Smooth muscle cell (in vitro differentiated cells): ENCODE measurements around the gene SIRPA. TPM values are rescaled to one million over a fixed set of nuclear protein-coding genes. Genes with fewer than 3 reads are reported as not detected.

ENCODE experiments used
- DNase-seq: peaks from one replicate; lab custom pipeline; 2025; ENCODE audit not compliant: unreplicated experiment; lab: John Stamatoyannopoulos, UW
- H2AFZ ChIP-seq: fragments of 200-600 bp; sonication (generic); 2 replicates; pipeline ENCODE4 v1.6.0; 2016; ENCODE audit warnings: antibody characterized with exemption, low read depth, mild to moderate bottlenecking
- H3F3A ChIP-seq: fragments of 200-600 bp; sonication (generic); 2 replicates; pipeline ENCODE4 v1.6.0; 2017; ENCODE audit warnings: antibody characterized with exemption, low read depth
- H3K27ac ChIP-seq: fragments of 200-600 bp; sonication (generic); 2 replicates; pipeline ENCODE4 v1.5.1; 2016; ENCODE audit warnings: low read depth, mild to moderate bottlenecking
- H3K27me3 ChIP-seq: fragments of 200-600 bp; sonication (generic); 2 replicates; pipeline ENCODE4 v1.6.1; 2016; ENCODE audit warnings: low read depth, mild to moderate bottlenecking
- H3K36me3 ChIP-seq: fragments of 200-600 bp; sonication (generic); 2 replicates; pipeline ENCODE4 v1.5.1; 2016; ENCODE audit warnings: low read depth
- H3K4me1 ChIP-seq: fragments of 200-600 bp; sonication (generic); 2 replicates; pipeline ENCODE4 v1.5.1; 2016; ENCODE audit warnings: low read depth
- H3K4me2 ChIP-seq: fragments of 200-600 bp; sonication (generic); 2 replicates; pipeline ENCODE4 v1.6.0; 2016; ENCODE audit warnings: mild to moderate bottlenecking
- H3K4me3 ChIP-seq: fragments of 200-600 bp; sonication (generic); 2 replicates; pipeline ENCODE4 v1.5.1; 2016; ENCODE audit warnings: mild to moderate bottlenecking
- H3K79me2 ChIP-seq: fragments of 200-600 bp; sonication (generic); 2 replicates; pipeline ENCODE4 v1.6.0; 2016; ENCODE audit warnings: low read depth, mild to moderate bottlenecking
- H3K9ac ChIP-seq: fragments of 200-600 bp; sonication (generic); 2 replicates; pipeline ENCODE4 v1.6.0; 2016; ENCODE audit warnings: low read depth
- H3K9me3 ChIP-seq: fragments of 200-600 bp; sonication (generic); replicated peaks from 2 replicates; pipeline ENCODE4 v1.5.1; 2016; ENCODE audit warnings: low read depth
- H4K20me1 ChIP-seq: fragments of 200-600 bp; sonication (generic); 2 replicates; pipeline ENCODE4 v1.6.0; 2016; ENCODE audit warnings: low read depth
- CTCF ChIP-seq: fragments of 200-600 bp; sonication (generic); IDR thresholded peaks from 2 replicates; pipeline ENCODE4 v1.5.1; 2017; ENCODE audit warnings: borderline replicate concordance, mild to moderate bottlenecking, antibody characterized with exemption; ENCODE audit not compliant: insufficient read depth, poor library complexity, severe bottlenecking
- WGBS: methylation state at CpG from one replicate; pipeline ENCODE4 v1.1.7; 2016; ENCODE audit warnings: low lambda C conversion rate; 5-methylcytosine and 5-hydroxymethylcytosine counted together
- polyA plus RNA-seq: library from polyadenylated mRNA; unstranded; fragments of >200 nt; fragmentation: Nextera tagmentation; extraction: Ambion mirVana; gene quantifications from 2 replicates; pipeline ENCODE4 v1.2.1, GENCODE V29; 2016
- total RNA-seq: library from RNA; depleted of rRNA; stranded (reverse); fragments of >200 nt; gene quantifications from 2 replicates; pipeline ENCODE4 v1.2.3, GENCODE V29; 2014

SIRPA gene
- total and polyA plus RNA-seq, 2 experiments from 2014 or later, result 8.3 to 14.5 TPM

DNA sequence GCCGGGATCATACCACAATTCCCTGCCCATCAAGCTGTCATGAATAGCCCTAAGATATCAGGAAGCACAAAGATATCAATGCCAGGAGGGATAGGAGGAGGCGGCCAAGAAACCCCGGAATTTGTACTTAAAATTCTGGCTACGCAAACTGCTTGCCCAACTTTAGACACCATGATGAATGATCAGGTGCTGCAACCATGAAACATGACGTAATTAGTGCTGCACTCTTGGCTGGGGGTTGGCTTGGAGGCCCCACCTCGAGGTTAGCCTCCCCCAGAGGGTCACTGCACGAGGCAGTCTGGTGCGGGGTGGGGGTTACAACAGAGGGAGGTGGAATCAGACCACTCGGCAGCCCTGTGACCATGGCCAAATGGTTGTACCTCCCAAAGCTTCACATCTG lies 8.9 kb downstream of the SIRPA start:
- Histone ChIP-seq H4K20me1 (peaks cover 49% of the 10 kb centered on the region), H3K9me3 (no peaks in the 10 kb centered on the region), H2AFZ (no peak overlapping the region), H3K4me3 (no peak overlapping the region), H3K27ac (no peak overlapping the region), H3K27me3 (no peaks in the 10 kb centered on the region), H3F3A (no peaks in the 10 kb centered on the region), H3K36me3 (no peaks in the 10 kb centered on the region), H3K4me1 (no peaks in the 10 kb centered on the region), H3K4me2 (no peak overlapping the region), H3K79me2 (peaks cover 1% of the 10 kb centered on the region), H3K9ac (no peak overlapping the region)
- WGBS, result 90% methylated on average over 9 of the region's 9 CpGs
- no peak for DNase-seq
- no peak for TF ChIP-seq CTCF

GRCh38 chr20:1905009-1905408 lies 9.8 kb downstream of the SIRPA start:
- no peak for TF ChIP-seq CTCF
- Histone ChIP-seq H3K79me2 (no peaks in the 10 kb centered on the region), H2AFZ (no peak overlapping the region), H3K9me3 (no peaks in the 10 kb centered on the region), H4K20me1 (peaks cover 49% of the 10 kb centered on the region), H3K36me3 (no peaks in the 10 kb centered on the region), H3K9ac (no peak overlapping the region), H3F3A (no peaks in the 10 kb centered on the region), H3K4me3 (no peak overlapping the region), H3K4me1 (no peaks in the 10 kb centered on the region), H3K27ac (no peak overlapping the region), H3K4me2 (no peak overlapping the region), H3K27me3 (no peaks in the 10 kb centered on the region)
- no peak for DNase-seq
- WGBS, result 82% methylated on average over 10 of the region's 10 CpGs

- no peak overlapping the region for H2AFZ ChIP-seq
- H4K20me1 ChIP-seq, result peaks cover 43% of the 10 kb centered on the region
- no peak overlapping the region for H3K4me3 ChIP-seq
- H3K36me3 ChIP-seq, result no peaks in the 10 kb centered on the region
- no peak overlapping the region for H3K4me2 ChIP-seq
- WGBS, result 90% methylated on average over 9 of the region's 9 CpGs
- no peaks in the 10 kb centered on the region for H3K27me3 ChIP-seq
- H3K79me2 ChIP-seq, result no peaks in the 10 kb centered on the region
- no peak for DNase-seq
- H3F3A ChIP-seq, result no peaks in the 10 kb centered on the region
- no peaks in the 10 kb centered on the region for H3K9me3 ChIP-seq
- TF ChIP-seq CTCF, result no peak
- H3K27ac ChIP-seq, result no peak overlapping the region
- no peak overlapping the region for H3K9ac ChIP-seq
- no peaks in the 10 kb centered on the region for H3K4me1 ChIP-seq
These were observed 10.5 kb downstream of the SIRPA start for GRCh38 chr20:1905693-1906092.

DNA sequence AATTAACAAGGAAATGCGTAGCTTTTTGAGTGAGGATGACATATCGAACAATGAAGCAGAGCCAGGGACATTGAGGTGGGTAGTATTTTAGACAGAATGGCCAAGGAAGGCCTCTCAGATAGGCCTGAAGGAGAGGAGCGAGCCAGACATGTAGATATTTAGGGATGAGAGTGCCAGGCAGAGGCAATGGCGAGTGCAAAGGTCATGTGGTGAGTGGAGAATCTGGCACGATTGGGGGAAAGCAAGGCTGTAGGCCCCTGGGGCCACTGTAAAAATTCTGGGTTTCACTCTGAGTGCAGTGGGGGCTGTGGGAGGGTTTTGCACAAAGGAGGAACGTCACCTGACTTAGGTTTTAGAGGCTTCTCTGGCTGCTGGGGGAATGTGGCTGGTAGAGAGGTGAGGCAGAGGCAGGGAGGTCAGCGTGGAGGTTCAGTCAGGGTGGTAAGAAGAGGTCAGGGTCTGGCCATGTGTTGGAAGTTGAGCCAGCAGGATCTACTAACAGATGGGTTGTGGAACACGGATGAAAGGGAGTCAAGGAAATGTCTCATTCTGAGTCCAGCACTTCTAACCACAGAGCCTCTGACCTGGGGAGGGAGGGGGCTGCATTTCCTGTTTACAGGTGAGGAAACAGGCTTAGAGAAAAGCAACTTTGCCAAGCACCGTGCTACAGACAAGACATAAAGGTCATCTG lies 11.3 kb downstream of the SIRPA start:
- H3K9me3 ChIP-seq, result no peaks in the 10 kb centered on the region
- no peak overlapping the region for H3K27ac ChIP-seq
- TF ChIP-seq CTCF, result no peak
- H2AFZ ChIP-seq, result no peak overlapping the region
- H3F3A ChIP-seq, result no peaks in the 10 kb centered on the region
- peaks cover 41% of the 10 kb centered on the region for H4K20me1 ChIP-seq
- no peaks in the 10 kb centered on the region for H3K79me2 ChIP-seq
- 93% methylated on average over 9 of the region's 9 CpGs for WGBS
- DNase-seq, result no peak
- H3K27me3 ChIP-seq, result no peaks in the 10 kb centered on the region
- no peaks in the 10 kb centered on the region for H3K36me3 ChIP-seq
- no peak overlapping the region for H3K4me3 ChIP-seq
- no peak overlapping the region for H3K4me2 ChIP-seq
- no peak overlapping the region for H3K9ac ChIP-seq
- H3K4me1 ChIP-seq, result no peaks in the 10 kb centered on the region
